GM12874 (cell line): ENCODE measurements around the gene MCM3AP.

Source experiments
- CTCF ChIP-seq: IDR thresholded peaks from 2 replicates; pipeline ENCODE4 v1.5.1; 2011; ENCODE audit warnings: low read depth, mild to moderate bottlenecking, control low read depth, low read length, moderate library complexity; ENCODE audit not compliant: insufficient read depth

Gene MCM3AP

GRCh38 chr21:46265736-46266525 is 19.5 kb downstream of the MCM3AP start:
- no peak for TF ChIP-seq CTCF

GRCh38 chr21:46264690-46265144 is 20.7 kb downstream of the MCM3AP start:
- TF ChIP-seq CTCF: no peak

GRCh38 chr21:46264046-46264689 is 21.2 kb downstream of the MCM3AP start:
- no peak for TF ChIP-seq CTCF

- no peak for TF ChIP-seq CTCF
Observed at GRCh38 chr21:46256501-46256994, 28.9 kb downstream of the MCM3AP start.

GRCh38 chr21:46255758-46256337 is 29.6 kb downstream of the MCM3AP start:
- TF ChIP-seq CTCF: no peak

- TF ChIP-seq CTCF: no peak
Observed at GRCh38 chr21:46255166-46255565, 30.2 kb downstream of the MCM3AP start.

GRCh38 chr21:46254208-46254975 is 31.0 kb downstream of the MCM3AP start:
- no peak for TF ChIP-seq CTCF
